Endothelial cell of umbilical vein (primary cell): Measurements from ENCODE around the gene CYTH1.

Experiments
- EZH2 ChIP-seq: IDR thresholded peaks from 2 replicates; pipeline ENCODE4 v1.6.1; 2012; ENCODE audit warnings: borderline replicate concordance, low read depth, mild to moderate bottlenecking, moderate library complexity, low read length, inconsistent platforms; ENCODE audit not compliant: severe bottlenecking
- FOS ChIP-seq: IDR thresholded peaks from 2 replicates; pipeline ENCODE4 v1.6.1; 2011; ENCODE audit warnings: mild to moderate bottlenecking, low read length, moderate library complexity, borderline replicate concordance; ENCODE audit not compliant: insufficient read depth
- JUN ChIP-seq: IDR thresholded peaks from 2 replicates; pipeline ENCODE4 v1.6.1; 2011; ENCODE audit warnings: borderline replicate concordance, low read depth; ENCODE audit not compliant: insufficient read length, insufficient read depth
- MAX ChIP-seq: IDR thresholded peaks from 2 replicates; pipeline ENCODE4 v1.6.1; 2011; ENCODE audit not compliant: insufficient read depth, insufficient read length
- MYC ChIP-seq: IDR thresholded peaks from one replicate; pipeline ENCODE4 v1.6.1; 2011; ENCODE audit warnings: mild to moderate bottlenecking, low read depth, low read length
- POLR2A ChIP-seq: IDR thresholded peaks from 2 replicates; pipeline ENCODE4 v1.6.1; 2012; ENCODE audit warnings: low read depth, mild to moderate bottlenecking, control low read depth, low read length
- POLR2AphosphoS5 ChIP-seq: IDR thresholded peaks from 2 replicates; pipeline ENCODE4 v1.6.1; 2012; ENCODE audit warnings: low read depth, mild to moderate bottlenecking, control low read depth, low read length, moderate library complexity; ENCODE audit not compliant: insufficient read depth
- TF ChIP-seq, protein P1 (sequence below), 2 donors: IDR thresholded peaks; 1 replicate in 1 of 2; 2 replicates in 1 of 2; pipeline ENCODE4 v1.5.1; 2011; ENCODE audit warnings: low read length in 2 of 2, mild to moderate bottlenecking in 2 of 2, moderate library complexity in 2 of 2, control low read depth in 1 of 2, inconsistent platforms in 1 of 2, low read depth in 1 of 2; ENCODE audit not compliant: insufficient read depth in 1 of 2; ENCODE audit errors: extremely low read depth in 1 of 2

- TF ChIP-seq JUN (no peak), POLR2A (no peak), POLR2AphosphoS5 (no peak), EZH2 (no peak), MYC (no peak), MAX (no peak), FOS (no peak)
- TF ChIP-seq, protein P1, sequence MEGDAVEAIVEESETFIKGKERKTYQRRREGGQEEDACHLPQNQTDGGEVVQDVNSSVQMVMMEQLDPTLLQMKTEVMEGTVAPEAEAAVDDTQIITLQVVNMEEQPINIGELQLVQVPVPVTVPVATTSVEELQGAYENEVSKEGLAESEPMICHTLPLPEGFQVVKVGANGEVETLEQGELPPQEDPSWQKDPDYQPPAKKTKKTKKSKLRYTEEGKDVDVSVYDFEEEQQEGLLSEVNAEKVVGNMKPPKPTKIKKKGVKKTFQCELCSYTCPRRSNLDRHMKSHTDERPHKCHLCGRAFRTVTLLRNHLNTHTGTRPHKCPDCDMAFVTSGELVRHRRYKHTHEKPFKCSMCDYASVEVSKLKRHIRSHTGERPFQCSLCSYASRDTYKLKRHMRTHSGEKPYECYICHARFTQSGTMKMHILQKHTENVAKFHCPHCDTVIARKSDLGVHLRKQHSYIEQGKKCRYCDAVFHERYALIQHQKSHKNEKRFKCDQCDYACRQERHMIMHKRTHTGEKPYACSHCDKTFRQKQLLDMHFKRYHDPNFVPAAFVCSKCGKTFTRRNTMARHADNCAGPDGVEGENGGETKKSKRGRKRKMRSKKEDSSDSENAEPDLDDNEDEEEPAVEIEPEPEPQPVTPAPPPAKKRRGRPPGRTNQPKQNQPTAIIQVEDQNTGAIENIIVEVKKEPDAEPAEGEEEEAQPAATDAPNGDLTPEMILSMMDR (IDR thresholded peaks at IDR 0.05; ENCODE audit: extremely low read depth in 1 of 2, insufficient read depth in 1 of 2, low read depth in 1 of 2, low read length in 2 of 2) = no peak
Observed at GRCh38 chr17:78819806-78820792, 38.0 kb upstream of the CYTH1 start.
